GM12872 (cell line): ENCODE results near the gene MARVELD1.

Source experiments
- CTCF ChIP-seq: IDR thresholded peaks from 3 replicates; pipeline ENCODE4 v1.5.1; 2011; ENCODE audit warnings: low read depth, mild to moderate bottlenecking, low read length, moderate library complexity; ENCODE audit not compliant: insufficient read depth

The MARVELD1 gene

DNA sequence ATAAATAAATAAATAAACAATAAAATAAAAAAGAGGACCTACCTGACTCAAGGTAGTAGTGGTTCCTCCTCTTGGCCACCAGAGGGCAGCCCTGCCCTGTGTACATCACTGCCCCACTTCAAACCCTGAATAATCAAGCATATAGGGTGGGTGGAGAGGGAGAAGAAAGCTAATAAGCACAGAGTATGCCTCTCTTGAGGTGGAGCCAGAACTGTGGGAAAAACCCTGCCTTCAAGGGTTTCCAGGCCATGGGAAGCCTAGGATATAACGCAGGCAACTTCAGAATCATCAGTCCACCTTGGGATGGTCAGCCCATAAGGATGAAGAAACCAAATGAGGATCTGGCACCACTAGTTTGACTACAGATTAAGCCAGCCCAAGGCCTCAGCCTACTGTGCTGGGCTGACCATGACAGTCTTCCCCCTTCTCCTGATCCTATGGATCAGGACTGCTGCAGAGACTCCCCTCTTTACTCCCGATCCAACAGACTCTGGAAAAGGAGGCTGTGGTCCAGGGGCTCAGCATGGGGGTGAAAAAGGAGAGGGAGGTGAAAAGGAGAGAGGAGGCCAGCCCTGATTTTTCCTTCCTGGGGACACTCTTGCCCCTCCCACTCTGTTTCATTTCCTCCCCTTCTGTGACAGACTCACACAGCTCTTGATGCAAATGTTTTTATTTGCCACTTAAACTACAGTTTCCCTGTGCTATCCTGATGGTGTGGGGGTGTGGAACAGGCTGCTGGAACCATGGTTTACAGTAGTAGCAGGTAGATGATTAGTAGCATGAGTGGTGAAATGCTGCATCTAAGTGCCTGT is 36.6 kb upstream of the MARVELD1 start:
- TF ChIP-seq CTCF = peak; percentile 83

DNA sequence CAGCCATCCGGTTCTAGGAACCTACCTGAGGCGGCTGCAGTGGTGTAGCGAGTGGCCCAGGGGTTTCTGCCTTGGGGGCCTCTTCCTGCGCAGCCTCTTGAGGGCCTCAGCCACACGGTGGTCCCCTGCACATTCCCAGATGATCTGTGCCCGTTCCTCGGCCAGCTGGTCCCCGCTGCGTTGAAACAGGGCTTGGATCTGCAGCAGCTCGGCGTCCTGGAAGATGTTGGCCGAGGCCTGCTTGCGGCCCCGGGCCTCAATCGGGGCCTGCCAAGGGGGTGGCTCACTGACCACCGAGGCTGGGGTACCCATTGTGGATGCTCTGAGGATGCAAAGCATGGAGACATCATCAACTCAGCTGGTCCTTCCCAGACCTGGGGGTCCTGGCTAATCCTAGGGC is 33.9 kb upstream of the MARVELD1 start:
- no peak for TF ChIP-seq CTCF

DNA sequence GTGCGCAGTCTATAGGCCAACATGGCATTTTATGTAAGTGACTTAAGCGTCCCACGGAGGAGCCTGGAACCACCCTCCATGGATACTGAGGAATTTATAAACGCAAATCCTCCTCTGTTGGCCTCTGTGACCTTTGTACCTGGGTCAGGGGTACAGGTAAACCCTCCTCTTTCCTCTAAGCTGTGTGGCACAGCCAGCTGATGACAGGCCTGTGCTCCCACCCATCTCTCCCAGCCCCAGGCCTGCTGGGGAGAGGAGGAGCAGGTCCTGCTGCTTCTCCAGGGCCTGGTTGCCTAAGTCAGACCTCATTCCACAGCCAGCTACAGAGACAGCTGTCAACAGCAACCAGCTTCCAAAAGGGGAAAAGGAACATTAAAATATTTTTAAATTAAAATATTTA is 31.5 kb upstream of the MARVELD1 start:
- no peak for TF ChIP-seq CTCF

DNA sequence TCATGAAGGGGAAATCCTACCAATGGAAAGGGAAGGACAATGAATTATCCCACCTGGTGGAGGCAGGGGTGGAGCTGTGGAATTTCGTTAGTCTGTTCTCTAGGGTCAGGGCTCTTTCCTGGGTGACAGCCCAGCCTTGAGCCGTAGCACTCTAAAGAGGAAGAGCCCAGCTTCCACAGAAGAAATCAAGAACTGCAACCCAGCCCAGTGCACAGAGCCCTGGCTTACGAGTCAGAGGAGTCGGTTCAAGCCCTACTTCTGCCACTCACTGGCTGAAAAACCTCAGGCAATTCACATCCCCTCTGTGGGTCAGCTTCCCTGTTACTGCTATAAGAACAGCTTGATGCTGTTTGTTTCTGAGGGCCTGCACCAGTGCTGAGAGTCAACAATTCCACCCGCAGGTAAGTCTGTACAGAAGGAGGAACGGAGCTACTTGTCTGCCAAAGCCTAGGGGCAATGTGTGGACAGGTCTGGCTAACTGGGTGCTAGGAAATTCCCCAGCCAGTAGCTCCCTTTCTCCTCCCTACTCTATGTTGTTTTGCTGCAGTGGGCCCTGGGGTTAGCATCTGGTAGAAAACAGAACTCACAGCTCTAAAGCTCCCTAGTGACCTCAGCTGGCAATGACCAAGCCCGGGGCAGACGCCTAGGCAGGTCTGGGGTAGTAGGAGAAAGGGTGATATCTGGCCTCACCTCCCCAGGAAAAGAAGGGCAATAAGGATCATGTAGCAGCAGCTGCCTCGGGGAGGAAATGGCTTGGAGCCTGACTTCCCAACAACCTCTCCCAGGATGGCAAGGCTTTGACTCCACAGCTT is 29.8 kb upstream of the MARVELD1 start:
- TF ChIP-seq CTCF = no peak

GRCh38 chr10:97684866-97685394 is 28.6 kb upstream of the MARVELD1 start:
- no peak for TF ChIP-seq CTCF

- peak; percentile 23; the same call in 2 of the 3 replicates for TF ChIP-seq CTCF
Measured at GRCh38 chr10:97685395-97685958, 28.1 kb upstream of the MARVELD1 start.

- peak; percentile 25; the same call in 1 of the 3 replicates for TF ChIP-seq CTCF
Measured at GRCh38 chr10:97686301-97686961, 27.1 kb upstream of the MARVELD1 start.
